Spleen (tissue), 11 donors: ENCODE measurements around the gene BRD4. TPM values are rescaled to one million over a fixed set of nuclear protein-coding genes. Genes with fewer than 3 reads are reported as not detected.

Experiments used
- DNase-seq: peaks from one replicate; pipeline ENCODE4 v3.0.0-alpha.2; 2020
- H3K27ac ChIP-seq, 8 donors: fragments of 200-600 bp; sonication (generic) in 7 of 8; 1 replicate in 4 of 8; 2 replicates in 4 of 8; pipeline versions ENCODE4 v1.5.0 to v1.8.0; 2016 to 2021; ENCODE audit warnings: inconsistent platforms in 4 of 8, mild to moderate bottlenecking in 4 of 8, moderate library complexity in 1 of 8
- H3K27me3 ChIP-seq, 7 donors: fragments of 200-600 bp; sonication (generic) in 6 of 7; replicated peaks in 1 of 7; 1 replicate in 4 of 7; 2 replicates in 3 of 7; pipeline versions ENCODE4 v1.5.0 to v1.8.0; 2016 to 2021; ENCODE audit warnings: inconsistent platforms in 3 of 7, mild to moderate bottlenecking in 1 of 7
- H3K36me3 ChIP-seq, 6 donors: fragments of 200-600 bp; sonication (generic) in 5 of 6; 1 replicate in 4 of 6; 2 replicates in 2 of 6; pipeline versions ENCODE4 v1.5.0 to v1.8.0; 2016 to 2021; ENCODE audit warnings: inconsistent platforms in 2 of 6
- H3K4me1 ChIP-seq, 6 donors: fragments of 200-600 bp; sonication (generic) in 5 of 6; 1 replicate in 3 of 6; 2 replicates in 3 of 6; pipeline versions ENCODE4 v1.5.0 to v1.8.0; 2016 to 2021; ENCODE audit warnings: inconsistent platforms in 3 of 6
- H3K4me3 ChIP-seq, 8 donors: fragments of 200-600 bp; sonication (generic) in 7 of 8; 1 replicate in 4 of 8; 2 replicates in 4 of 8; pipeline versions ENCODE4 v1.5.0 to v1.8.0; 2016 to 2021; ENCODE audit warnings: inconsistent platforms in 4 of 8, mild to moderate bottlenecking in 4 of 8, moderate library complexity in 2 of 8
- H3K9me3 ChIP-seq, 8 donors: fragments of 200-600 bp; sonication (generic) in 7 of 8; 1 replicate in 4 of 8; 2 replicates in 4 of 8; pipeline versions ENCODE4 v1.5.0 to v1.8.0; 2016 to 2021; ENCODE audit warnings: inconsistent platforms in 4 of 8
- CTCF ChIP-seq, 11 experiments: fragments of 200-600 bp in 7 of 11; fragments of 450-650 bp in 4 of 11; sonication (generic) in 4 of 11; IDR thresholded peaks in 8 of 11; conservative IDR thresholded peaks in 3 of 11; 1 replicate in 7 of 11; 2 replicates in 4 of 11; pipeline versions ENCODE4 v1.4.0 to v1.8.0; 2016 to 2021; ENCODE audit warnings: antibody characterized with exemption in 11 of 11, inconsistent platforms in 4 of 11, mild to moderate bottlenecking in 1 of 11
- POLR2A ChIP-seq, 3 donors: fragments of 450-650 bp; IDR thresholded peaks; one replicate each; pipeline ENCODE4 v1.5.1; 2017; ENCODE audit warnings: antibody characterized with exemption in 3 of 3, mild to moderate bottlenecking in 1 of 3
- POLR2AphosphoS5 ChIP-seq, 3 donors: sonication (generic); formaldehyde crosslinking; IDR thresholded peaks; one replicate each; pipeline ENCODE4 v1.5.1; 2017; ENCODE audit warnings: antibody characterized with exemption in 3 of 3
- WGBS, 5 donors: extraction: QIAGEN DNeasy Blood & Tissue Kit in 3 of 5; methylation state at CpG; one replicate each; pipeline versions ENCODE4 v1.1.5 to v1.1.7; 2013 to 2018; 5-methylcytosine and 5-hydroxymethylcytosine counted together
- intact Hi-C: fragments of 100-400 bp; cut with DNase I; formaldehyde crosslinking; loops from one replicate; pipeline ENCODE4 v1.15.0; 2023; ENCODE audit warnings: low total_unique reads
- polyA plus RNA-seq, 3 donors: library from polyadenylated mRNA; stranded (reverse); fragments of 200-250 nt; gene quantifications; one replicate each; pipeline ENCODE4 v1.2.1, GENCODE V29; 2013
- small RNA-seq, 4 donors: library from RNA; depleted of rRNA; stranded (forward); fragments of <200 nt; gene quantifications; one replicate each; pipeline ENCODE3, GENCODE V24; 2016
- total RNA-seq, 7 donors: library from RNA; depleted of rRNA in 3 of 7; stranded (reverse); fragments of >200 nt in 3 of 7; fragmentation: NEBNext Ultra II Directional in 4 of 7; extraction: Animal tissue kit (Norgen Biotek cat#: 25700) in 4 of 7; gene quantifications; one replicate each; pipeline versions ENCODE4 v1.1.0 to v1.2.1, GENCODE V29; 2016 to 2021
- donor health status: healthy with polysubstance abuse.
- donor health status: DM: no; HTN: no; CAD: no; lungs with moderate emphysema.
- donor health status: DM: no; HTN: no; CAD: no.
- donor health status: Bipolar disorder and iron deficiency.
- donor health status: healthy.
- donor health status: DM: no; HTN: no; CAD: no.
- donor health status: DM: yes; HTN: yes; CAD: no.

The BRD4 gene
- total and polyA plus RNA-seq, 10 donors, result 10.3 to 146 (median 68.0) TPM

- intact Hi-C loops, result no loop called here
- Histone ChIP-seq H3K4me1 (peaks cover 0 to under 1% (median 0%) of the 10 kb centered on the region in 6 donors), H3K27ac (no peak overlapping the region), H3K27me3 (peaks cover 0 to 28% (median 3%) of the 10 kb centered on the region in 7 donors), H3K4me3 (no peak overlapping the region), H3K9me3 (no peaks in the 10 kb centered on the region), H3K36me3 (peaks cover 0 to 71% (median 3%) of the 10 kb centered on the region in 6 donors)
- WGBS, 5 donors, result 86 to 93% (median 88%) methylated on average over 10 to 24 of the region's 24 CpGs
- no peak for DNase-seq
- TF ChIP-seq POLR2A (IDR thresholded peaks at IDR 0.05) (no peak), POLR2AphosphoS5 (IDR thresholded peaks at IDR 0.05) (peak in 2 of 3 donors; percentile 15 to 28), CTCF (IDR thresholded peaks at IDR 0.05 in 8 of 11, conservative IDR thresholded peaks at IDR 0.05 in 3 of 11) (no peak)
Measured at GRCh38 chr19:15188851-15189250, 143.5 kb downstream of the BRD4 start.

- 93 to 95% (median 94%) methylated on average over 22 to 38 of the region's 38 CpGs for WGBS, 5 donors
Measured at GRCh38 chr19:15187026-15188007, 145.0 kb downstream of the BRD4 start.

More at GRCh38 chr19:15187026-15188007, 145.0 kb downstream of the BRD4 start:
- peak in 1 of 3 donors; percentile 16 for TF ChIP-seq POLR2AphosphoS5 (IDR thresholded peaks at IDR 0.05)
- TF ChIP-seq POLR2A (IDR thresholded peaks at IDR 0.05), result no peak
- no peak for TF ChIP-seq CTCF (IDR thresholded peaks at IDR 0.05 in 8 of 11, conservative IDR thresholded peaks at IDR 0.05 in 3 of 11)
- H3K4me1 ChIP-seq, result no peaks in the 10 kb centered on the region
- peaks cover 0 to 14% (median 0%) of the 10 kb centered on the region in 7 donors for H3K27me3 ChIP-seq
- H3K36me3 ChIP-seq, result peaks cover 0 to 64% (median 3%) of the 10 kb centered on the region in 6 donors
- no peak overlapping the region for H3K27ac ChIP-seq
- intact Hi-C loops, result no loop called here
- H3K4me3 ChIP-seq, result no peak overlapping the region
- DNase-seq, result no peak
- no peaks in the 10 kb centered on the region for H3K9me3 ChIP-seq

Small RNAs within 50 kb of the gene (small RNA-seq; reads per million reads assigned to genes)
- gene AC005776.1, result 0 reads per million in 4 donors

Other genes starting within 250 kb of the BRD4 start
- gene SYDE1, start 225.1 kb downstream of the BRD4 start, total RNA-seq, result 10 to 100 TPM in 6 of 7 donors, 1 to 10 TPM in 1; 8.3 to 27.6 (median 17.0) TPM
- 1 to 10 TPM; 2.0 to 5.2 (median 2.9) TPM for gene SYDE1, start 225.1 kb downstream of the BRD4 start, polyA plus RNA-seq
- gene NOTCH3, start 131.5 kb downstream of the BRD4 start, total RNA-seq, result 10 to 100 TPM; 52.1 to 94.9 (median 62.6) TPM
- gene NOTCH3, start 131.5 kb downstream of the BRD4 start, polyA plus RNA-seq, result 1 to 10 TPM; 1.4 to 5.9 (median 2.5) TPM
- gene EPHX3, start 100.1 kb downstream of the BRD4 start, total RNA-seq, result 1 to 10 TPM; 1.6 to 6.6 (median 3.8) TPM
- under 1 TPM; 0.13 to 0.67 (median 0.59) TPM for gene EPHX3, start 100.1 kb downstream of the BRD4 start, polyA plus RNA-seq
- gene AKAP8, start 47.2 kb upstream of the BRD4 start, total RNA-seq, result 10 to 100 TPM; 24.9 to 51.3 (median 48.9) TPM
- gene AKAP8, start 47.2 kb upstream of the BRD4 start, polyA plus RNA-seq, result 10 to 100 TPM; 13.9 to 24.8 (median 21.9) TPM
- gene AKAP8L, start 86.4 kb upstream of the BRD4 start, total RNA-seq, result 100 to 1,000 TPM; 121 to 236 (median 140) TPM
- 100 to 1,000 TPM in 1 of 3 donors, 10 to 100 TPM in 2; 41.2 to 131 (median 87.8) TPM for gene AKAP8L, start 86.4 kb upstream of the BRD4 start, polyA plus RNA-seq
- gene WIZ, start 117.4 kb upstream of the BRD4 start, total RNA-seq, result 10 to 100 TPM; 23.1 to 33.7 (median 26.9) TPM
- gene WIZ, start 117.4 kb upstream of the BRD4 start, polyA plus RNA-seq, result 10 to 100 TPM in 1 of 3 donors, 1 to 10 TPM in 2; 6.6 to 14.8 (median 7.0) TPM
- 10 to 100 TPM; 43.9 to 79.1 (median 59.2) TPM for gene RASAL3, start 132.0 kb upstream of the BRD4 start, total RNA-seq
- 10 to 100 TPM; 31.7 to 66.8 (median 66.1) TPM for gene RASAL3, start 132.0 kb upstream of the BRD4 start, polyA plus RNA-seq
- under 1 TPM in 2 of 7 donors, not detected in 5; 0.10 to 0.16 TPM for gene PGLYRP2, start 147.0 kb upstream of the BRD4 start, total RNA-seq
- gene PGLYRP2, start 147.0 kb upstream of the BRD4 start, polyA plus RNA-seq, result under 1 TPM in 2 of 3 donors, not detected in 1; 0.02 to 0.06 TPM
- 1 to 10 TPM in 1 of 7 donors, under 1 TPM in 4, not detected in 2; 0.28 to 1.2 (median 0.37) TPM for gene CYP4F22, start 176.0 kb upstream of the BRD4 start, total RNA-seq
- gene CYP4F22, start 176.0 kb upstream of the BRD4 start, polyA plus RNA-seq, result under 1 TPM; 0.10 to 0.17 (median 0.14) TPM